Measurements from ENCODE around the gene IRF3. TPM values are rescaled to one million over a fixed set of nuclear protein-coding genes. Genes with fewer than 3 reads are reported as not detected.

Gene IRF3
- total and polyA plus RNA-seq, 12 donors, result 23.2 to 328 (median 64.4) TPM

DNA sequence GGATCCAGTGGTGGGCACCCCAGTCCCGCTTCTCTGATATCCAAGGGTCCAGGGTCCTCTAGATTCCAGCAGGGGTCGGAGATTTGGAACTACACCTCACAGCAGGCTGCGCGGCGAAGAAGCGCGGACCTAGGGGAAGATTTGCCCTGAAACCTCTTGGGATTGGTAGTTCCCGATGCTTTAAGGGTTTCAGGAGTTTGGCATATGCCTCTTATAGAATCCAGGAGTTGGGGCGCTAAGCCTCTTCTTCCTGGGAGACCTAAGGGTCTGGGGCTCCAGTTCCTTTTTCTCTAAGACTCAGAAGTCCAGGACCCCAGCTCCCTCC lies 425 bp upstream of the IRF3 start:
- peak overlapping the region in 3 of 5 donors; percentile 34 to 92 (median 86) for H3K27ac ChIP-seq
- H3K4me1 ChIP-seq (replicated peaks in 1 of 2), result peaks cover 14 to 17% of the 10 kb centered on the region in 2 donors
- no peak for DNase-seq
- TF ChIP-seq, protein P1, sequence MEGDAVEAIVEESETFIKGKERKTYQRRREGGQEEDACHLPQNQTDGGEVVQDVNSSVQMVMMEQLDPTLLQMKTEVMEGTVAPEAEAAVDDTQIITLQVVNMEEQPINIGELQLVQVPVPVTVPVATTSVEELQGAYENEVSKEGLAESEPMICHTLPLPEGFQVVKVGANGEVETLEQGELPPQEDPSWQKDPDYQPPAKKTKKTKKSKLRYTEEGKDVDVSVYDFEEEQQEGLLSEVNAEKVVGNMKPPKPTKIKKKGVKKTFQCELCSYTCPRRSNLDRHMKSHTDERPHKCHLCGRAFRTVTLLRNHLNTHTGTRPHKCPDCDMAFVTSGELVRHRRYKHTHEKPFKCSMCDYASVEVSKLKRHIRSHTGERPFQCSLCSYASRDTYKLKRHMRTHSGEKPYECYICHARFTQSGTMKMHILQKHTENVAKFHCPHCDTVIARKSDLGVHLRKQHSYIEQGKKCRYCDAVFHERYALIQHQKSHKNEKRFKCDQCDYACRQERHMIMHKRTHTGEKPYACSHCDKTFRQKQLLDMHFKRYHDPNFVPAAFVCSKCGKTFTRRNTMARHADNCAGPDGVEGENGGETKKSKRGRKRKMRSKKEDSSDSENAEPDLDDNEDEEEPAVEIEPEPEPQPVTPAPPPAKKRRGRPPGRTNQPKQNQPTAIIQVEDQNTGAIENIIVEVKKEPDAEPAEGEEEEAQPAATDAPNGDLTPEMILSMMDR (IDR thresholded peaks at IDR 0.05), result peak in 1 of 6 experiments; percentile 10
- TF ChIP-seq POLR2A (IDR thresholded peaks at IDR 0.05), result no peak
- intact Hi-C loops (cut with DNase I), result no loop called here
- peaks cover 0 to 19% of the 10 kb centered on the region in 2 donors for H3K36me3 ChIP-seq (replicated peaks in 1 of 2)
- H3K9me3 ChIP-seq (replicated peaks in 1 of 3), result no peaks in the 10 kb centered on the region
- H3K4me3 ChIP-seq, result peak overlapping the region in 3 of 4 donors; percentile 25 to 69 (median 61)
- H3K27me3 ChIP-seq, result no peaks in the 10 kb centered on the region
- WGBS, 4 donors, result 0 to 4% (median 1%) methylated on average over 3 to 9 of the region's 9 CpGs

DNA sequence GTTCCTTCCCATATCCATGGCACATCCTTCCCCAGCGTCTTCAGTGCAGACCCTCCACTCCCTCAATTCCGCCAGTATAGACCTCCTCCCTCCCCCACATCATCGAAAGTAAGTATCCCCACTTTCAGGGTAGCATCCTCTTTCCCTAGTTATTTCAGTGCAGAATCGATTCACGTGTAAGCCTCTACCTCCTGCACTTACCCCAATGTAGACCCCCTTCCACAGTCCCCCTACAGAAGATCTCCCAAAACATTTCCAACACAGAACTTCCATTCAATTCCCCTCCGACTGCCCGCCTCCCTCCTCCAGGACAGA lies 664 bp downstream of the IRF3 start:
- intact Hi-C loops (cut with DNase I), result no loop called here
- WGBS, 4 donors, result 0 to 1% (median 0%) methylated on average over 7 of the region's 7 CpGs
- TF ChIP-seq POLR2A (IDR thresholded peaks at IDR 0.05), result no peak
- TF ChIP-seq, protein P1 (IDR thresholded peaks at IDR 0.05), result no peak
- H3K36me3 ChIP-seq (replicated peaks in 1 of 2), result peaks cover 0 to 27% of the 10 kb centered on the region in 2 donors
- peaks cover 14 to 17% of the 10 kb centered on the region in 2 donors for H3K4me1 ChIP-seq (replicated peaks in 1 of 2)
- DNase-seq, result no peak
- H3K27ac ChIP-seq, result peak overlapping the region; percentile 72 to 92 (median 86)
- H3K27me3 ChIP-seq, result no peaks in the 10 kb centered on the region
- no peaks in the 10 kb centered on the region for H3K9me3 ChIP-seq (replicated peaks in 1 of 3)
- peak overlapping the region; percentile 53 to 79 (median 65) for H3K4me3 ChIP-seq

DNA sequence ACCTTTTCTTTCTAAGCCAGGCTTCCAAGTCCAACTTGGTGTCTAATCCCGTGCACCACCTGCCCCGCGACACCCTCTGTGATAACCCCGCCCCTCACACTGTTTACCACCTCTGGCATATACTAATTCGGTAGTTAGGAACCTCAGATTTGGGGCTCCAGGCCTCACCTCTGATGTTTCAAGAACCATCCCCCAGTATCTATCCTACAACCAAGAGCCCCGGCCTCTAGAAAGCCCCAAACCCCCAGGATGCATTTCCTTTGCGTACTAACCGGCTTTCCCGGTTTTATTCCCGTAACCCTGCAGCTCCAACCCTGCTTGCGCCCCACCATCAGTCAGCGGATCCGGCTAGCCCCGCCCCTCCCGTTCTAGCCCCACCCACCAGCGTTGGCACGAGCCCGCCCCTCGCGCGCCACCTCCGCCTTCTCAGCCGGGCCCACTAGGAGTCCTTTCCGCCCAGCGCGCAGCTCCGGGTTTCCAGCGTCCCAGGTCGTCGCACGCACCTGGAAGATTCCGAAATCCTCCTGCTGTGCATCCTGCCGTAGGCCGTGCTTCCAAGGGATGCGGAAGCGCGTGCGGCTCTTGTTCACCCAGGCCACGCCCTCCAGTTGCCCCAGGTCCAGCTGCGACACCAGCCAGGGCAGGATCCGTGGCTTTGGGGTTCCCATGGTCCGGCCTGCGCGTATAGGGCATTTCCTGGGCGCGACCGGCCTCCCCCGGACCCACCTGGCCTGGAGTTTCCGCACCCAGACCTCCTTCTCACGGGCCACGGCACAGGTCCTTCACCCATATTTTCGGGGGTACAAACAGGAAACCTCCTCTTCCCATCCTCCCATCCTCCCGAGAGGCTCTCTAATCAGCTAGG lies 1.3 kb downstream of the IRF3 start:
- peak overlapping the region in 3 of 4 donors; percentile 53 to 69 (median 61) for H3K4me3 ChIP-seq
- 0 to 2% (median 0%) methylated on average over 24 to 53 of the region's 53 CpGs for WGBS, 4 donors
- peak overlapping the region; percentile 72 to 92 (median 86) for H3K27ac ChIP-seq
- TF ChIP-seq POLR2A (IDR thresholded peaks at IDR 0.05), result peak in 1 of 2 donors; percentile 58
- TF ChIP-seq, protein P1 (IDR thresholded peaks at IDR 0.05), result peak in 5 of 6 experiments; percentile 6 to 52 (median 31)
- intact Hi-C loops (cut with DNase I), result no loop called here
- H3K36me3 ChIP-seq (replicated peaks in 1 of 2), result peaks cover 0 to 30% of the 10 kb centered on the region in 2 donors
- H3K4me1 ChIP-seq (replicated peaks in 1 of 2), result peaks cover 14 to 17% of the 10 kb centered on the region in 2 donors
- H3K9me3 ChIP-seq (replicated peaks in 1 of 3), result no peaks in the 10 kb centered on the region
- DNase-seq, result peak; percentile 89 to 94 (median 92)
- no peaks in the 10 kb centered on the region for H3K27me3 ChIP-seq

DNA sequence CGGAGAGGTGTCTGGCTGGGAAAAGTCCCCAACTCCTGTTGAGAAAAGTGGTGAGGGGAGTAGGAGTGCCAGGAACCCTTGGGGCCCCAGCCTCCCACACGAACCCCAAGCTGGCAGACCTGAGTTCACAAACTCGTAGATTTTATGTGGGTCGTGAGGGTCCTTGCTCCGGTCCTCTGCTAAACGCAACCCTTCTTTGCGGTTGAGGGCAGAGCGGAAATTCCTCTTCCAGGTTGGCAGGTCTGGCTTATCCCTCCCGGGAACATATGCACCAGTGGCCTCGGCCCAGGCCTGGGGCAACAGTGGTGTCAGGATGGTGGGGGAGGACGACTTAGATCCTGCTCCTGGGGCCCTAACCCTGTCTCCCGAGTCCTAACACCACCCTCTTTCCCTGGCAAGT lies 2.4 kb downstream of the IRF3 start:
- intact Hi-C loops (cut with DNase I), result no loop called here
- H3K9me3 ChIP-seq (replicated peaks in 1 of 3), result no peaks in the 10 kb centered on the region
- TF ChIP-seq POLR2A (IDR thresholded peaks at IDR 0.05), result no peak
- TF ChIP-seq, protein P1 (IDR thresholded peaks at IDR 0.05), result no peak
- H3K27me3 ChIP-seq, result no peaks in the 10 kb centered on the region
- peaks cover 14 to 17% of the 10 kb centered on the region in 2 donors for H3K4me1 ChIP-seq (replicated peaks in 1 of 2)
- DNase-seq, result no peak
- no peak overlapping the region for H3K4me3 ChIP-seq
- WGBS, 4 donors, result 86 to 94% (median 91%) methylated on average over 12 of the region's 12 CpGs
- H3K27ac ChIP-seq, result no peak overlapping the region
- peaks cover 0 to 40% of the 10 kb centered on the region in 2 donors for H3K36me3 ChIP-seq (replicated peaks in 1 of 2)
